GM13977 (cell line): ENCODE data around the gene KDM3B.

Source experiments
- DNase-seq: peaks from one replicate; pipeline ENCODE4 v3.0.0; 2012; ENCODE audit warnings: low spot score
- in situ Hi-C: fragments of 300-500 bp; cut with MboI; formaldehyde crosslinking; loops from one replicate; pipeline ENCODE4 v1.12.0; 2022; ENCODE audit warnings: low sequenced_read_pairs, low pct_unique_long_range_greater_than_20kb, mixed read lengths, inconsistent platforms; ENCODE audit not compliant: unreplicated experiment
- TF ChIP-seq, protein P1 (sequence below): IDR thresholded peaks from 2 replicates; pipeline ENCODE4 v1.5.1; 2012; ENCODE audit warnings: mild to moderate bottlenecking, control low read depth; ENCODE audit not compliant: insufficient read depth; ENCODE audit errors: extremely low read depth, missing control alignments

KDM3B gene

DNA sequence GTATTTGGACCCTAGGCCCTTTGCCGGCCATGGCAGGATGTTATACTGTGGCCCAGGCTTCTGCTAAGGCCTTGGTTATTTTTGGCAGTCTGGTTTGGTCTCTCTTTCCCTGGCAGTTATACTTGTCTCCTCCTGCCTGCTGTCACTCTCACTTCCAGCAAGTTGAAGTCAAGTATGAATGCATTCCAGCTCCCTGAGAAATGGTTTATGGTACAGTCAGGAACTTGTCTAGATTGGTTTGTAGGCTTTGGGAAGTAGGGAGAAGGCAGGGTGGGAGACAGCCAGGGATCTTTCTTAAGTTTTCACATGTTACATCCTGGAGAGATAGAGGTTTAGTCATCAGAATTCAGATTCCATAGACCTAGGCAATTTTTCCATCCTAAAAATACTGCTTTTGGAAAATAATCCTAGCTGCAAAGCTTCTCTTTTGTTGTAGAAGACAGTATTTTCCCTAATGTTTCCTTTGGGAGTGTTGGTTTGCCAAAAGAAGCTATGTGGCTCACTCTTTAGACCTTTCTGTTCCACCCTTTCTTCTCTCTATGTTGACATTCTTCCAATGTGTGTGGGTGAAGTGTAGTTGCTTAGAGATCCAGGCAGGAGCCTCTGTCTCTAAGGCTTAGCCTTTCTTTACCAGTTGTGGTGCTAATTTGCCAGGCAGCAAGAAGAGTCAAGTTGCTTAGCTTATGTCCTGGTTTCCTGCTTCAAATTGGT is 2.5 kb upstream of the KDM3B start:
- in situ Hi-C loops: no loop called here
- TF ChIP-seq, protein P1, sequence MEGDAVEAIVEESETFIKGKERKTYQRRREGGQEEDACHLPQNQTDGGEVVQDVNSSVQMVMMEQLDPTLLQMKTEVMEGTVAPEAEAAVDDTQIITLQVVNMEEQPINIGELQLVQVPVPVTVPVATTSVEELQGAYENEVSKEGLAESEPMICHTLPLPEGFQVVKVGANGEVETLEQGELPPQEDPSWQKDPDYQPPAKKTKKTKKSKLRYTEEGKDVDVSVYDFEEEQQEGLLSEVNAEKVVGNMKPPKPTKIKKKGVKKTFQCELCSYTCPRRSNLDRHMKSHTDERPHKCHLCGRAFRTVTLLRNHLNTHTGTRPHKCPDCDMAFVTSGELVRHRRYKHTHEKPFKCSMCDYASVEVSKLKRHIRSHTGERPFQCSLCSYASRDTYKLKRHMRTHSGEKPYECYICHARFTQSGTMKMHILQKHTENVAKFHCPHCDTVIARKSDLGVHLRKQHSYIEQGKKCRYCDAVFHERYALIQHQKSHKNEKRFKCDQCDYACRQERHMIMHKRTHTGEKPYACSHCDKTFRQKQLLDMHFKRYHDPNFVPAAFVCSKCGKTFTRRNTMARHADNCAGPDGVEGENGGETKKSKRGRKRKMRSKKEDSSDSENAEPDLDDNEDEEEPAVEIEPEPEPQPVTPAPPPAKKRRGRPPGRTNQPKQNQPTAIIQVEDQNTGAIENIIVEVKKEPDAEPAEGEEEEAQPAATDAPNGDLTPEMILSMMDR: no peak
- DNase-seq: peak; percentile 7

DNA sequence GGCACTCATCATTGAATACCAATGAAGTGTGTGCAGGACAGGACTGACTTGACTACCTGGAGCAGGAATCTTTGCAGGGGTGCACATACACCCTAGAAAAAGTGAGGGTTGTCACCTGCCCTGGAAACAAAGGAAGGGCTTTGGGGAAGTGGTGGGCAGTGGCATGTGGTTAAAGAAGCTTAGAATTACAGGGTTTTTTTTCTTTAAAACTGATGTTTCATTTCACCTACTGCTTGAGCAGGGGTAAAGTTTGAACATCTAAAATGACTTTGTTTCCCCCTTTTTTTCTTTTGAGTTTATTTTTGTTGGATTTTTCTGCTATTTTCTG is 2.0 kb upstream of the KDM3B start:
- TF ChIP-seq, protein P1: no peak
- in situ Hi-C loops: no loop called here
- no peak for DNase-seq

DNA sequence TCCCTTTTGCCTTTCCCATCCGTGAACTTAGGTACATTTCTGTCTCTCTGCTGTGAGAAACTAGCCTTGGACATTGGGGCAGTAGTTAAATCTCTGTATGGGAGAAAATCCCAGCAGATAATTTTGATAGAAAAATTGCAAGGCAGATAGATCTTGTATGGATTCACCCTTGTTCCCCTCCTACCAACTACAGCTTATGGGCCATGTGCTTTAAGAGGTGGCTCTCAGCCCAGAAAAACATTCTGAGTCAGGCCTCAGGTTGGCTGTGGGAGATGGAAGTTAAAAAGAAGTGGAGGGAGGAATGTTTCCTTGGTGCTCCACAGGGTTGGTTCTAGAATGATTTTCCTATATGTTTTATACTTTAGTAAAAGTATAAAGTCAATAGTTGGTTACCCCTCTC is 1.4 kb upstream of the KDM3B start:
- no peak for DNase-seq
- in situ Hi-C loops: no loop called here
- TF ChIP-seq, protein P1: no peak

DNA sequence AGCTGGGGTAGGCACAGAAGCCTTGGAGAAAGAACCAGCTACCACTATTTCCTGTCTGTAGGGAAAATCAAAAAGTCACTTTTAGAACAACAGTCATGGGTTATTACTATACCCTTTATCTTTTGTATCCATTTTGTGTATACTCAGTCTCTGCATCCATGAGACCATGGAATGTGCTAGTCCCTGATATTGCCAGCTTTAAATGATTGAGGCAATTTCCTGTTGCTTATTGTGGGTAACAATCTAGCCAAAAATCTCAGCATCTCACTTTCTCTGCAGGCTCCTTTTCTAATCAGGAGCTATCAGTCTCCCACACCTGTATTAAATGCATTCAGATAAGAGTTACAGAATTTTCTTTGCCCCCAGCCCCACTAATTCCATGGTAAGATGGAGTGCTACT is 968 bp upstream of the KDM3B start:
- in situ Hi-C loops: no loop called here
- peak; percentile 10 for DNase-seq
- TF ChIP-seq, protein P1: no peak

DNA sequence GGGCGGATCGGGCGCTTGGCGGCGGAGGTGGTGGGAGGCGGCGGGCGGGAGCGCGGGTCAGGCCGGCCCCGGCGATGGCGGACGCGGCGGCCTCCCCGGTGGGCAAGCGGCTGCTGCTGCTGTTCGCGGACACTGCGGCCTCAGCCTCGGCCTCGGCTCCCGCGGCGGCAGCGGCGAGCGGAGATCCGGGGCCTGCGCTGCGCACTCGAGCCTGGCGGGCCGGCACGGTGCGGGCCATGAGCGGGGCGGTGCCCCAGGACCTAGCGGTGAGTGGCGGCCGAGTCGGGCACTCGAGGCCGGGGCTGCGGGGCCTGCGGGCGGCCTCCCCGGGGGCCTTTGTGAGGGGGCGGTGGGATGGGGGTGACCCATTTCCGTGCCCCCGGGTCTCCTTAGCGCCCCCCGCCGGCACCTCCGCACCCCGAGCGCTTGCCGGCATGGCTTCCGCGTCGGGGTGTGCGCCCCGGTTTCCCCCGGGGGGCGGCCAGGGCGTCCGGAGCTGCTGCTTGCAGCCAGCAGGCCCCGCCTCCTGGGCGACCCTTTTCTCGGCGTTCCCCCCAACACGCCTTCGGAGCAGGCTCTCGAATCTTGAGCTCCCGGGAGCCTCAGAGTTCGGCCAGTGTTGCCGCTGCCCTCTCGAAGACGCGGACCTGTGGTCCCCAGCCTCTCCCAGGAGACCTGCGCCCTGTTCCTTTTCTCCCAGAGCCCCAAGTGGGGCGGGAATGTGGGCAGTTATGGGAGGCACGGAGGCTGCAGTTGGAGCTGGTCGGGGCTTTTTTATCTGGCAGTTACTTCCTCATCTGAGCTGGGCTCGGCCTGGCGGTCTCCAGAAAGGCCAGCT is 456 bp downstream of the KDM3B start:
- peak; percentile 80 for DNase-seq
- TF ChIP-seq, protein P1: peak; percentile 69
- in situ Hi-C loops: no loop called here

DNA sequence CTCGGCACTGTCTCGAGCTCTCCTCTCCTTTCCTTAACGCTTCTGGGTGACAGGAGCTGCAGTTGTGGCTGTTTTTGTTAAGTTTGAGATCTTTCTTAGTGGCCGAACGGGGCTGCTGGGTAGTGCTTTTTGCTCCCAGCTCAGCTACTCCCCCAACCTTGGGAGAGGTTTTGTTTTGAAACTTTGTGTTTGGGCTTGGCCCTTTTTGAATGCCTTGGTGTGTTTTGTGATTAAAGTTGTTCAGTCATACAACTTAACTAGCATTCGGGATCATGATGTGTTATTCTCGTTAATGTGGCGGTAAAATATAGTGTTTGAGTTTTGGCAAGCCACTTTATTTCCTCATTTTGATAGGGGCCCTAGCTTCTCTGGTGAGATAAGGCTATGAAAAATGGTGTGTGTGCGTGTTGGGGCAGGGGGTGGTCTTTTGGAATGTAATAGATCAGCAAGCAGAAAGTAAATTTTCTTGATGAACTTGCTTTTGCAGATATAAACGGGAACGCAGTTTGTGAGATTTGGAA is 1.1 kb downstream of the KDM3B start:
- TF ChIP-seq, protein P1: no peak
- DNase-seq: peak; percentile 45
- in situ Hi-C loops: no loop called here
